ENCODE measurements around the gene RNF7.
A peak's percentile ranks its signal among the peaks of the same experiment; 100 is the strongest.
"Not testable (repeated sequence)": the region's sequence is repeated elsewhere in the genome, so short reads cannot be mapped to it uniquely, and the experiment has no call there.

Gene RNF7

DNA sequence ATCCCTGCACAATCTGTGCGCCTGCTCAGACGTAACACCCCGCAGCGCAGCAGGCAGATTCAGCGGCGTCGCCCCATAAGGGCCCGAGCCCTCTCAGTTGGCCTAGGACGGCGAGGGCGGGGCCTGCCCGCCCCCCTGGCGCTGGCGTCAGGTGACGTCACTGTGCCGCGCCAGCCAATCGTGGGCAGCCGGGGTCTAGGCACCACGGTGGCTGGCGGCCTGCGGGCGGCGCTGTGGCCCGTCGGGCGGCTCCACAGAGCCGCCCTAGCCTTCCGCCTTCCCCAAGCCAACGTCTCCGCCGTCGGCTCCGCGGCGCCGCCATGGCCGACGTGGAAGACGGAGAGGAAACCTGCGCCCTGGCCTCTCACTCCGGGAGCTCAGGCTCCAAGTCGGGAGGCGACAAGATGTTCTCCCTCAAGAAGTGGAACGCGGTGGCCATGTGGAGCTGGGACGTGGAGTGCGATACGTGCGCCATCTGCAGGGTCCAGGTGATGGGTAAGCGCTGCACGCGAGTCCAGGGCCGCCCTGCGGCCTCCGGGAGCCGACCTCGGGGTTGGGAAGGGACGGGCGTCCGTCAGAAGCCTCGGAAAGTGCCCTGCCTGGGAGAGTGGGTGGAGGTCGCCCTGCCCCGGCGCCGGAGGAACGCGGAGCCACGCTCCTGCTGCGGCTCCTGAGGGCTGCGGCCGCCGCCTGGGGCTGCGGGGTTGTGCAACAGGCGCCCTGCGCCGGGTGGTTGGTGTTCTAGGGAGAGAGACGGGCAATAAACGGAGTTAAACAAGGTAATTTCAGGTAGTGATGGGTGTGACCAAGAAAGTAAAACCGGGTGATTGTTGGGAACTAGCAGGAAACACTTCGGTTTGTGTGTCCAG is at the start of gene RNF7:
Gene RNF7, plus strand, starts transcription at position 277 of the 869 bp plus-strand sequence. Its CDS starts 44 bp downstream, at position 321.
- DNase-seq (ENCODE audit: low spot score), result peak; percentile 98

- DNase-seq (ENCODE audit: low spot score), result no peak
Measured at GRCh38 chr3:141690431-141691072, 47.5 kb upstream of the RNF7 start.

DNA sequence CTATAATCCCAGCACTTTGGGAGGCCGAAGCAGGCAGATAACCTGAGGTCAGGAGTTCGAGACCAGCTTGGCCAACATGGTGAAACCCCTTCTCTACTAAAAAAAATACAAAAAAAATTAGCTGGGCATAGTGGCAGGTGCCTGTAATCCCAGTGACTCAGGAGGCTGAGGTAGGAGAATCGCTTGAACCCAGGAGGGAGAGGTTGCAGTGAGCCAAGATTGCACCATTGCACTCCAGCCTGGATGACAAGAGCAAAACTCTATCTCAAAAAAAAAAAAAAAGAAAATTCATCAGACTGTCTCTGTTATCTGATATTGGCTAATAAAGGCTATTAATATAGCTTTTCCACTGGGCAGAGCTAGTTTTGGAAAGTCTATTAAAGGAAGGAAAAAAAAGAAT is 46.6 kb upstream of the RNF7 start:
- DNase-seq (ENCODE audit: low spot score), result not testable (repeated sequence)

GRCh38 chr3:141692973-141693372 is 45.1 kb upstream of the RNF7 start:
- DNase-seq (ENCODE audit: low spot score), result not testable (repeated sequence)

GRCh38 chr3:141699324-141699723 is 38.8 kb upstream of the RNF7 start:
- no peak for DNase-seq (ENCODE audit: low spot score)

DNA sequence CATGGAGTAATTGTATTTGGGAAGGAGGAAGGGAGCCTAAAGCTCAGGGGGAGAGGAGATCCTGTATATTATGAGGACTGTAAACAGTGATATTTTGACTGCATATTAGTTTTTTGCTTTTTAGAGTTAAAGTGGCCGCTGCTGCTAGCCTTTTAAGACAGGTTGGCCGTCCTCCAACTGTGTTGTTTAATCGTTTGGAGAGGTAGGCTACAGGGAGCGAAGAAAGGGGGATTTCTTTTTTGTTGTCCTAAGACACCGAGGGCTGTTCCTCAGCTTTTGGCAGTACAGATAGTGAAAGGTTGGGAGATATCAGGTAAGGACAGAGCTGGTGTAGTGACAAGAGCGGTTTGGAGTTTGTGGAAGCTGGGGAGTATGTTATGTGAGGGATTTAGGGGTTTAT is 38.2 kb upstream of the RNF7 start:
- no peak for DNase-seq (ENCODE audit: low spot score)

DNA sequence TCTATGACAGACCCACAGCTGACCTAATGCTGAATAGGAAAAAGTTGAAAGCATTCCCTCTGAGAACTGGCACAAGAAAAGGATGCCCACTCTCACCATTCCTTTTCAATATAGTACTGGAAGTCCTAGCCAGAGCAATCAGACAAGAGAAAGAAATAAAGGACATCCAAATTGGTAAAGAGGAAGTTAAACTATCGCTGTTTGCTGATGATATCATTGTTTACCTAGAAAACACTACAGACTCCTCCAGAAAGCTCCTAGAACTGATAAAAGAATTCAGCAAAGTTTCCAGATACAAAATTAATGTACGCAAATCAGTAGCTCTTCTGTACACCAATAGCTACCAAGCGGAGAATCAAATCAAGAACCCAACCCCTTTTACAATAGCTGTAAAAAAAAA is 34.7 kb upstream of the RNF7 start:
- DNase-seq (ENCODE audit: low spot score), result not testable (repeated sequence)

- DNase-seq (ENCODE audit: low spot score), result no peak
Measured at GRCh38 chr3:141707741-141708203, 30.3 kb upstream of the RNF7 start.

GRCh38 chr3:141708367-141708766 is 29.7 kb upstream of the RNF7 start:
- no peak for DNase-seq (ENCODE audit: low spot score)

- no peak for DNase-seq (ENCODE audit: low spot score)
Measured at GRCh38 chr3:141709126-141709770, 28.9 kb upstream of the RNF7 start.

DNA sequence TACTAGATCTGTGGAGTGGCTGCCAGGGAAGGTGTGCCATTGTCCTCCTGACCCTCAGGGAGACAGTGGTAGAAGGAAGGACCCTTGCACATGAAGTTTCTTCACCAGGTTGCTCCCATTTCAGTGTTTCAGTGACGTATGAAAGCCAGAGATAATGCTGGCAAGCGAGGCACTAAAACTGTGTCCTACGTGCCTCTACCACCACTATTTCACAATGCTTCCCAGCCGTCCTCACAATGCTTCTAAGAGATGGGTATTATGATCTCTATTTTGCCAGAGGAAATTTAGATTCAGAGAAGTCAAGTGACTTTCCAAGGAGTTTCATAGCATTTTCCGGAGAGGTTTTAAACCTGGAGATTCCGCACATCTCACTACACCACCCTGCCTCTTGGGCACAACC is 28.0 kb upstream of the RNF7 start:
- DNase-seq (ENCODE audit: low spot score), result no peak

GRCh38 chr3:141710888-141711616 is 27.0 kb upstream of the RNF7 start:
- DNase-seq (ENCODE audit: low spot score), result no peak

DNA sequence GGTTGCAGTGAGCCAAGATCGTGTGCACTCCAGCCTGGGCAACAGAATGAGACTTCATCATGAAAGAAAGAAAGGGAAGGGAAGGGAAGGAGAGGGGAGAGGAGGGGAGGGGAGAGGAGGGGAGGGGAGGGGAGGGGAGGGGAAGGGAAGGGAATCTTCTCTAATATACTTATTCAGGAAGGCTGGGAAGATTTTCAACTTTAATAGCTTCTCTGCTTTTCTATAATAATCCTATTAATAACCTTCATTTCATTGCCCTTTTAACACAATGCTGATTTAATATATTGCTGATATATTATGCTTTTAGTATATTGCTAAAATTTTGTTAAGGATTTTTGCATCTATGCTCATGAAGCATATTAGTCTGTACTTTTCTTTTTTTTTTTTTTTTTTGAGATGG is 23.4 kb upstream of the RNF7 start:
- no peak for DNase-seq (ENCODE audit: low spot score)

DNA sequence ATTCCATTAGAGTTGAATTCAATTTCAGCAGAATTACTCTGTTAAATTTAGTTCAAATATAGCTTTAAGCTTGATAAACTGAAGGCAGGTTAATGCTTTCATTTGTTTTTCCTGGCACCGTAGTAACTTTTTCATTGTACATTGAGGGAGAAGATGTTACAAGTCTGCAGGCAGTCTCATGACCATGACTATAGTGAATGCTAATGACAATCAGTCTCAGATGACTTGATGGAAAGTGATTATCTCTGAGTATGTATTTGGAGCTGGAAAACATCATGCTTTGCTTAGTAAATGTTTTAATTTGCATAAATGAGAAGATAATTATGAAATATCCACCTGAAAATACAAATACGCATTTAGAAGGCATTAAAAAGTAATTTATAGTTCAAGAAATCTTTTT is 16.0 kb upstream of the RNF7 start:
- no peak for DNase-seq (ENCODE audit: low spot score)

DNA sequence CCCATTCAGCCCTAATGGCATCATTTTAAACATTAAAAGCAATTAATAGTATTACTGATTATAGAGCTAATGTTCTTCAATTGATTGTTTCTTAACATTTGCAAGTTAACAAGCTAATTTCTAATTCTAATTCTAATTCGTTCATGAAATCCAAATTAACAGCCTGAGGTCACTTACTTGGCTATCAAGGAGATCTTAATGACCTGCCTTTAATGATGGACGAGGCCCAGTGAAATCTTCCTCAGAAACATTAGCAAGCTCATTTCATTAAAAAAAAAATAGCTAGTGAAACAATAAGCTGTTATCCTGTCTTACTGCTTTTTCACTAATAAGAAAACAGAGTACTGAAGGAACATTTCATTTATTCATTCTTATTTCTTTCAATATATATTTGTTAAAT is 15.4 kb upstream of the RNF7 start:
- DNase-seq (ENCODE audit: low spot score), result no peak

GRCh38 chr3:141723255-141723654 is 14.8 kb upstream of the RNF7 start:
- no peak for DNase-seq (ENCODE audit: low spot score)

DNA sequence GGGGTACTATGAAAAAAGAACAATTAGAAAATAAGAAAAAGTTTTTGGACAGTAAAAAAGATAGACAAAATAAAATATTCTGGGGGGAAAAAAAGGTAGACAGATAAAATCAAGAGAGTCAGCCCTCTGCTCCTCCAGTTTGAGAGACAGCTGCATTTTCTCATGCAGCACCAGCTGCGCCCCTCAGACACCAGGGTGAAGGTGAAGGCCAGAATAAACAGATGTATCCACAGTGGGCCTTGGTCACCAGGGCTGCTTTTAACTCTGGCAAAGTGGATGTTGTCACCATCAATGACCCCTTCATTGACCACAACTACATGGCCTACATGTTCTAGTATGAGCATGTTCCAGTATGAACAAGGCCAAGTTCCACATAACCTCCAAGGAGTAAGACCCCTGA is 13.9 kb upstream of the RNF7 start:
- no peak for DNase-seq (ENCODE audit: low spot score)

DNA sequence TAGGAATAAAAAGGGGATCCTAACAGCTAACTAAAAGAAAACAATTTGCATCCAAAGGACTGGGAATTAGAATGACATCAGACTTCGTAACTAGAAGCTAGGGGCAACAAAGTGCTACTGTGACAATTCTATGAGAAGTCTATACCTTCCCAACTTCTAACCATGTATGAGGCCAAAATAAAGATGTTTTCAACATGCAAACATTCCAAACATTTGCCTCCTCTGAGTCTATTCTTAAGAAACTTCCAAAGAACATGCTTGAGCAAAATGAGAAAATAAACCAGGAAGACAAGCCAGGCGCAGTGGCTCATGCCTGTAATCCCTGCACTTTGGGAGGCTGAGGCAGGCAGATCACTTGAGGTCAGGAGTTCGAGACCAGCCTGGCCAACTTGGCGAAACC is 13.1 kb upstream of the RNF7 start:
- DNase-seq (ENCODE audit: low spot score), result no peak

GRCh38 chr3:141726483-141726882 is 11.6 kb upstream of the RNF7 start:
- no peak for DNase-seq (ENCODE audit: low spot score)

DNA sequence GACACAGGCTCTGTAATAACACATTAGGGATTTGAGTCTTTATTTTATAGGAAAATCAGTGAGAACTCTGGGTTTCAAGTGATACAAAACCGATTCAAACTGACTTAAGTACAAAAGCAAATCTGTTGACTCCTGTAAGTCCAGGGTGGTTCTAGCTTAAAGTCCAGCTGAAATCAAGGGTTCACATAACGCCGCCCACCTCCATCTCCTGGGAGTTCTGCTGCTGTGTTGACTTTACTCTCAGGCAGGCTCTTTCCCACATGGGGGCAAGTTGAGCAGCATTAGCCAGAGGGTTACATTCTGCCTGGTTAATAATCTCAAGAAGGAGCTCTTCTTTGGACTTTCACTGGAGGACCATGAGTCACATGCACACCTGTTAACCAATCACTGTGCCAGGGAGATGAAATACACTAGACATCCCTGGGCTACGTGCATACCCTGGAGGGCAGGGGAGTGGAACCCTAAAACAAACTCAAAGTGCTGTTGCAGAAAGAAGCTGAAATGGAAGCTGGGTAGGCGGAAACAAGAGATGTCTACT is 9.7 kb upstream of the RNF7 start:
- no peak for DNase-seq (ENCODE audit: low spot score)

- DNase-seq (ENCODE audit: low spot score), result no peak
Measured at GRCh38 chr3:141729240-141729639, 8.9 kb upstream of the RNF7 start.

GRCh38 chr3:141735176-141735575 is 2.9 kb upstream of the RNF7 start:
- DNase-seq (ENCODE audit: low spot score), result no peak

Data from ecto neural progenitor cell (in vitro differentiated cells).